Gastroesophageal sphincter (tissue), 4 donors: ENCODE results near the gene XYLT2. TPM values are rescaled to one million over a fixed set of nuclear protein-coding genes. Genes with fewer than 3 reads are reported as not detected.
"Not testable (repeated sequence)": the region's sequence is repeated elsewhere in the genome, so short reads cannot be mapped to it uniquely, and the experiment has no call there.

Experiments used
- ATAC-seq: fragments of 150-250 bp; one replicate; pipeline ENCODE4 v1.9.1; 2016; ENCODE audit warnings: mild to moderate bottlenecking, moderate library complexity
- H3K27ac ChIP-seq, 4 donors: fragments of 200-600 bp; sonication (generic) in 3 of 4; 1 replicate in 3 of 4; 2 replicates in 1 of 4; pipeline ENCODE4 v1.5.1; 2016 to 2019
- H3K27me3 ChIP-seq: fragments of 200-600 bp; sonication (generic); one replicate; pipeline ENCODE4 v1.5.1; 2019
- H3K36me3 ChIP-seq, 2 donors: fragments of 200-600 bp; sonication (generic); one replicate each; pipeline ENCODE4 v1.5.1; 2019; ENCODE audit warnings: control low read depth in 1 of 2
- H3K4me1 ChIP-seq, 3 donors: fragments of 200-600 bp; sonication (generic); 1 replicate in 2 of 3; 2 replicates in 1 of 3; pipeline ENCODE4 v1.5.1; 2016 to 2019; ENCODE audit warnings: control low read depth in 2 of 3
- H3K4me3 ChIP-seq, 2 donors: fragments of 200-600 bp; sonication (generic); one replicate each; pipeline ENCODE4 v1.5.1; 2019; ENCODE audit warnings: mild to moderate bottlenecking in 1 of 2, moderate library complexity in 1 of 2
- H3K9me3 ChIP-seq, 3 donors: fragments of 200-600 bp; sonication (generic); one replicate each; pipeline ENCODE4 v1.5.1; 2017 to 2019; ENCODE audit warnings: control low read depth in 2 of 3
- EP300 ChIP-seq: sonication (generic); formaldehyde crosslinking; IDR thresholded peaks from one replicate; pipeline ENCODE4 v1.6.1; 2017; ENCODE audit warnings: antibody characterized with exemption, mild to moderate bottlenecking
- POLR2A ChIP-seq, 2 donors: fragments of 450-650 bp; IDR thresholded peaks; one replicate each; pipeline ENCODE4 v1.6.1; 2017; ENCODE audit warnings: antibody characterized with exemption in 2 of 2, mild to moderate bottlenecking in 2 of 2, moderate library complexity in 1 of 2
- POLR2AphosphoS5 ChIP-seq: sonication (generic); formaldehyde crosslinking; IDR thresholded peaks from one replicate; pipeline ENCODE4 v1.6.1; 2017; ENCODE audit warnings: antibody characterized with exemption
- WGBS, 2 donors: methylation state at CpG; one replicate each; pipeline ENCODE4 v1.1.5; 2018; ENCODE audit warnings: low coverage in 1 of 2; 5-methylcytosine and 5-hydroxymethylcytosine counted together
- total RNA-seq, 4 donors: library from RNA; depleted of rRNA; stranded (reverse); fragments of >200 nt; gene quantifications; one replicate each; pipeline ENCODE4 v1.1.0, GENCODE V29; 2016
- TF ChIP-seq, protein P1 (sequence below), 4 experiments: fragments of 200-600 bp in 2 of 4; fragments of 450-650 bp in 2 of 4; sonication (generic) in 1 of 4; IDR thresholded peaks; one replicate each; pipeline ENCODE4 v1.5.1; 2017 to 2019; ENCODE audit warnings: antibody characterized with exemption in 4 of 4, mild to moderate bottlenecking in 2 of 4, moderate library complexity in 2 of 4

Gene XYLT2
- 10 to 100 TPM; 19.4 to 30.7 (median 23.4) TPM for total RNA-seq

DNA sequence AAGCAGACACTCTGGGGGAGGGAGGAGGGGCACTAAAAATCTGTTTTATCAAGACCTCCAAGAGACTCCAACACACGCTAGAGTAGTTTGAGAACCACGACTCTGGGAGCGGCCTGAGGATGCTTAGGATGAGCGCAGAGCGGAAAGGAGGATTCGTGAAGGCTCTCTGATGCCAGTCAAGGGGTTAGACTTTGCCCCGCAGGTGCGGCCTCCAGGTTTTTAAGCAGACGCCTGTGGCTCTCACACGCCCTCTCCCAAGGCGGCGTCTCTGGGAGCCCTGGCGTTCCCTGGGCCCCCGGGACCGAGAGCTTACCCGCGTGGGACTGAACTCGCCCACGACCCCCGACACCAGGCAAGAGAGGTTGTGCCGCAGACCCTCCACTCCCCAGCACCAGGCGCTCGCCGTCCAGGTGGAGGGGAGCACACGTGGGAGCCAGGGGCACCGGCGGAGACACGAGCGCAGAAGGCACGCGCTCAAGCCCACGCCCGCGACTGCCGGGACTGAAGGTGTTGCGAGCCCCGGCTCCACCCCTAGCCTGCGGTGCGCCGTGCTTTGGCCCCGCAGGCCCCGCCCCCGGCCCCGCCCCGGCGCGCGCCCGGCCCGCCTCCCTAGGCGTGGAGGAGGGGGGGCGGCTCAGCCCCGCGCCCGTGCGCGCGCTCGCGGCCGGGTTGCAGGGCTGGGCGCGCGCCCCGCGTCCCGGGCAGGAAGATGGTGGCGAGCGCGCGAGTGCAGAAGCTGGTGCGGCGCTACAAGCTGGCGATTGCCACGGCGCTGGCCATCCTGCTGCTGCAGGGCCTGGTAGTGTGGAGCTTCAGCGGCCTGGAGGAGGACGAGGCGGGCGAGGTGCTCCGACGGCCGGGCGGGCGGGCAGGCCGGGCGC lies at the start of gene XYLT2:
Gene XYLT2 (plus strand): TSS at position 695 of the 881 bp plus-strand sequence. CDS start 15 bp downstream, at position 710.
- Histone ChIP-seq H3K27ac (peak within 1 kb of the TSS in 3 of 4 donors; percentile 74 to 84 (median 83)), H3K27me3 (no peaks in the 10 kb centered on the region), H3K4me3 (peak within 1 kb of the TSS; percentile 88 to 90), H3K4me1 (peaks cover 0 to 35% (median 22%) of the 10 kb centered on the region in 3 donors), H3K9me3 (no peaks in the 10 kb centered on the region), H3K36me3 (no peaks in the 10 kb centered on the region)
- peak; percentile 94 for ATAC-seq
- 12% methylated on average over 9 of the region's 87 CpGs; no CpG with 5 or more reads in 1 of the 2 donors for WGBS, 2 donors
- TF ChIP-seq POLR2AphosphoS5 (peak; percentile 7), POLR2A (IDR thresholded peaks at IDR 0.05) (peak; percentile 36 to 47)
- TF ChIP-seq, protein P1, sequence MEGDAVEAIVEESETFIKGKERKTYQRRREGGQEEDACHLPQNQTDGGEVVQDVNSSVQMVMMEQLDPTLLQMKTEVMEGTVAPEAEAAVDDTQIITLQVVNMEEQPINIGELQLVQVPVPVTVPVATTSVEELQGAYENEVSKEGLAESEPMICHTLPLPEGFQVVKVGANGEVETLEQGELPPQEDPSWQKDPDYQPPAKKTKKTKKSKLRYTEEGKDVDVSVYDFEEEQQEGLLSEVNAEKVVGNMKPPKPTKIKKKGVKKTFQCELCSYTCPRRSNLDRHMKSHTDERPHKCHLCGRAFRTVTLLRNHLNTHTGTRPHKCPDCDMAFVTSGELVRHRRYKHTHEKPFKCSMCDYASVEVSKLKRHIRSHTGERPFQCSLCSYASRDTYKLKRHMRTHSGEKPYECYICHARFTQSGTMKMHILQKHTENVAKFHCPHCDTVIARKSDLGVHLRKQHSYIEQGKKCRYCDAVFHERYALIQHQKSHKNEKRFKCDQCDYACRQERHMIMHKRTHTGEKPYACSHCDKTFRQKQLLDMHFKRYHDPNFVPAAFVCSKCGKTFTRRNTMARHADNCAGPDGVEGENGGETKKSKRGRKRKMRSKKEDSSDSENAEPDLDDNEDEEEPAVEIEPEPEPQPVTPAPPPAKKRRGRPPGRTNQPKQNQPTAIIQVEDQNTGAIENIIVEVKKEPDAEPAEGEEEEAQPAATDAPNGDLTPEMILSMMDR (IDR thresholded peaks at IDR 0.05), result no peak

DNA sequence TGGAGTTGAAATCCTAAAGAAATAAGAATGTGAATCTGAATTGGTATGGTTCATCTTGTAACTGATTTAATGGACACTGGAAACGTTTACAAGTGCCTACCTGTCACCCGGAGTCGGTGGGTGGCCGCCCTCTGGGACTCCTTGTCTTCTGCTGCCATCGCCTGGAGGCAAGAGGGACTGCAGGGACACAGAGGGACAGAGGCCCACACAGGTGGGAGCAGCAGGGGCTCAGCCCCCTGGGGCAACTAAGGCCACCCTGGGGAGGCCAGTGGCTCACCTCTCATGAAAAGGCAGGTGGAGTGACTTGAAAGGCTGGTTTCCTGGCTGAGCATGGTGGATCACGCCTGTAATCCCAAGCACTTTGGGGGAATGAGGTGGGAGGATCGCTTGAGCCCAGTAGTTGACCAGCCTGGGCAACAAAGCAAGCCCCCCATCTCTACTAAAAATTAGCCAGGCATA lies 48.5 kb upstream of the XYLT2 start:
- Histone ChIP-seq H3K9me3 (no peaks in the 10 kb centered on the region), H3K27ac (no peak overlapping the region), H3K4me3 (no peak overlapping the region), H3K4me1 (peaks cover 0 to 4% (median 0%) of the 10 kb centered on the region in 3 donors), H3K36me3 (no peaks in the 10 kb centered on the region), H3K27me3 (no peaks in the 10 kb centered on the region)
- peak; percentile 86 for ATAC-seq
- TF ChIP-seq, protein P1 (IDR thresholded peaks at IDR 0.05), result peak in 3 of 4 experiments; percentile 94 to 97 (median 95)
- TF ChIP-seq POLR2A (IDR thresholded peaks at IDR 0.05) (no peak), EP300 (no peak), POLR2AphosphoS5 (no peak)
- WGBS, 2 donors, result 0 to 40% methylated on average over 1 to 5 of the region's 7 CpGs

DNA sequence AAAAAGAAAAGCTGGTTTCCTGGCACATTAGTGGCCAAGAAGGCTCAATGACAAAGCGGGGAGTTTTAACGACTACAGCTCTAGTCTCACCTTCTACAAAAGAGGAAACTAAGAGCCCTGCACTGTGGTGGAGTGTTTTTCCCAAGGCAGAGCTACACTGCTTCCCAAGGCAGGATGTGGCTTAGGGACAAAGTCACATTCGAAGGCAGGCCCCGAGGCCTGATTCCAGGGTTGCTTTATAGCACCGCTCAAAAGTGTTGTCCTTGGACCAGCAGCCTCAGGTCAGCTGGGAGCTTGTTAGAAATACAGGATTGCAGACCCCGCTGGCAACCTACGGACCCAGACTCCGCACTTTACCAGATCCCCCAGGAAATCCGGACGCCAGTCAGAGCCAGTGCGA lies 47.9 kb upstream of the XYLT2 start:
- TF ChIP-seq POLR2A (IDR thresholded peaks at IDR 0.05), result no peak
- TF ChIP-seq, protein P1 (IDR thresholded peaks at IDR 0.05), result no peak
- TF ChIP-seq POLR2AphosphoS5, result no peak
- no peak for TF ChIP-seq EP300
- H3K27me3 ChIP-seq, result no peaks in the 10 kb centered on the region
- 73 to 77% methylated on average over 6 to 8 of the region's 11 CpGs for WGBS, 2 donors
- no peaks in the 10 kb centered on the region for H3K9me3 ChIP-seq
- H3K4me3 ChIP-seq, result no peak overlapping the region
- no peak for ATAC-seq
- H3K36me3 ChIP-seq, result no peaks in the 10 kb centered on the region
- no peak overlapping the region for H3K27ac ChIP-seq
- peaks cover 0 to 4% (median 0%) of the 10 kb centered on the region in 3 donors for H3K4me1 ChIP-seq

DNA sequence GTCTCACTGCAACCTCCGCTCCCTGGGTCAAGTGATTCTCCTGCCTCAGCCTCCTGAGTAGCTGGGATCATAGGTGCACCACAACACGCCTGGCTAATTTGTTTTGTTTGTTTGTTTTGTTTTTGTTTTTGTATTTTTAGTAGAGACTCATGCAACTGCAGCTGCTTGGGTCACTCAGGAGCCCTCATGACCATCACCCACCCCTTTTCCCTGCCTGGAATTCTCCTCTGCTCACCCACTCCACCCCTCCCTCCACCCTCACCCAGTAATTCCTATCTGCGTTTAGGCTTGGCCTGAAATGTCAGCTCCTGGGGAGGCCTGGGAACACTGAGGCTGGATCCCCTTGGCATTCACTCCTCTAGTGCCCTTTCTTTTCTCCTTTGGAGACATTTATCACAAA lies 46.1 kb upstream of the XYLT2 start:
- Histone ChIP-seq H3K27me3 (no peaks in the 10 kb centered on the region), H3K27ac (no peak overlapping the region), H3K36me3 (no peaks in the 10 kb centered on the region), H3K4me1 (peaks cover 0 to 12% (median 3%) of the 10 kb centered on the region in 3 donors), H3K9me3 (no peaks in the 10 kb centered on the region), H3K4me3 (no peak overlapping the region)
- no peak for TF ChIP-seq POLR2AphosphoS5
- no peak for TF ChIP-seq EP300
- TF ChIP-seq, protein P1 (IDR thresholded peaks at IDR 0.05), result no peak
- no peak for TF ChIP-seq POLR2A (IDR thresholded peaks at IDR 0.05)
- no peak for ATAC-seq
- 54 to 63% methylated on average over 3 of the region's 3 CpGs for WGBS, 2 donors

DNA sequence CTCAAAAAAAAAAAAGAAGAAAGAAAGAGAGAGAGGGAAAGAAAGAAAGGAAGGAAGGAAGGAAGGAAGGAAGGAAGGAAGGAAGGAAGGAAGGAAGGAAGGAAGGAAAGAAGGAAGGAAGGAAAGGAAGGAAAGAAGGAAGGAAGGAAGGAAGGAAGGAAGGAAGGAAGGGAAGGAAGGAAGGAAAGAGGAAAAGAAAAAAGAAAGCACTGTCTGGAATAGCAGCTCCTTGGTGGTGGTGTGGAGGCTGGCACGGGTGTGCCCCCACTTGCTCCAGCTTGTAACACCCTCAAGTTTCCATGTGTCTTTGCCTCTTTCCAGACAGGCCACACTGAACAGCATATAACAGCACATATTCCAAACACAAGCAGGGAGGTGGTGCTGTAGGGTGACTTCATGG lies 45.1 kb upstream of the XYLT2 start:
- not testable (repeated sequence) for ATAC-seq, H3K36me3 ChIP-seq, H3K27ac ChIP-seq, H3K27me3 ChIP-seq, H3K9me3 ChIP-seq, H3K4me3 ChIP-seq
- 43 to 45% methylated on average over 1 of the region's 1 CpG for WGBS, 2 donors
- H3K4me1 ChIP-seq, result peaks cover 0 to 22% (median 8%) of the 10 kb centered on the region in 3 donors
